ENCODE measurements around the gene C2CD4B. TPM values are rescaled to one million over a fixed set of nuclear protein-coding genes. Genes with fewer than 3 reads are reported as not detected.

C2CD4B gene
- total and polyA plus RNA-seq, 4 donors, result 0.17 to 1.8 (median 0.66) TPM

DNA sequence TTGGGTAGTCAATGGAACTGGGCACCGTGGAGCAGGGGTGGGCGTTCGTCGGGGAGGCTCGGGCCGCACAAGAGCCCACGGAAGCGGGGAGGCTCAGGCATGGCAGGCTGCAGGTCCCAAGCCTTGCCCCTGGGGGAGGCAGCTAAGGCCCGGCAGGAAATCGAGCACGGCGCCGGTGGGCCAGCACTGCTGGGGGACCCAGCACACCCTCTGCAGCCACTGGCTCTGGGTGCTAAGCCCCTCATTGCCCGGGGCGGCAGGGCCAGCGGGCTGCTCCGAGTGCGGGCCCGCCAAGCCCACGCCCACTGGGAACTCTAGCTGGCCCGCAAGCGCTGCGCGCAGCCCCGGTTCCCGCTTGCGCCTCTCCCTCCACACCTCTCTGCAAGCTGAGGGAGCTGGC, 21.5 kb upstream of the C2CD4B start:
- WGBS, result 99% methylated on average over 27 of the region's 27 CpGs

DNA sequence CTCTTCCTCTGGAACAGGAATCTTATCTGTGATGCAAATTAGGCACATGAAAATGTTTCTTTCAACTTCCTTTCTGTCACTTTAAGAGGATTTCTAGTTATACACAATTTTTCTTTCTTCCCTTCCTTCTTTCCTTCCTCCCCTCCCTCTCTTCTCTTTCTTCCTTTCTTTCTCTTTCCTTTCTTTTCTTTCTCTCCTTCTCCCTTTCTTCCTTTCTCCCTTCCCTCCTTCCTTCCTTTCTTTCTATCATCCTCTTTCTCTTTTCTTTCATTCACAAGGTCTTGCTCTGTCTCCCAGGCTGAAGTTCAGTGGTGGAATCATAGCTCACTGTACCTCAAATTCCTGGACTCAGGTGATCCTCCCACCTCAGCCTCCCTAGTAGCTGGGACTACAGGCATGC, 18.0 kb upstream of the C2CD4B start:
- no peak overlapping the region for H3K27ac ChIP-seq (ENCODE audit: low read depth in 1 of 2, low read length in 2 of 2)
- TF ChIP-seq, protein P1, sequence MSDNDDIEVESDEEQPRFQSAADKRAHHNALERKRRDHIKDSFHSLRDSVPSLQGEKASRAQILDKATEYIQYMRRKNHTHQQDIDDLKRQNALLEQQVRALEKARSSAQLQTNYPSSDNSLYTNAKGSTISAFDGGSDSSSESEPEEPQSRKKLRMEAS (IDR thresholded peaks at IDR 0.05), result no peak
- TF ChIP-seq HNF4A (conservative IDR thresholded peaks at IDR 0.05) (no peak), SP1 (IDR thresholded peaks at IDR 0.05) (no peak), RXRA (IDR thresholded peaks at IDR 0.05) (no peak), NR2F2 (IDR thresholded peaks at IDR 0.05) (no peak), RAD21 (IDR thresholded peaks at IDR 0.05) (no peak)
- TF ChIP-seq, protein P2, sequence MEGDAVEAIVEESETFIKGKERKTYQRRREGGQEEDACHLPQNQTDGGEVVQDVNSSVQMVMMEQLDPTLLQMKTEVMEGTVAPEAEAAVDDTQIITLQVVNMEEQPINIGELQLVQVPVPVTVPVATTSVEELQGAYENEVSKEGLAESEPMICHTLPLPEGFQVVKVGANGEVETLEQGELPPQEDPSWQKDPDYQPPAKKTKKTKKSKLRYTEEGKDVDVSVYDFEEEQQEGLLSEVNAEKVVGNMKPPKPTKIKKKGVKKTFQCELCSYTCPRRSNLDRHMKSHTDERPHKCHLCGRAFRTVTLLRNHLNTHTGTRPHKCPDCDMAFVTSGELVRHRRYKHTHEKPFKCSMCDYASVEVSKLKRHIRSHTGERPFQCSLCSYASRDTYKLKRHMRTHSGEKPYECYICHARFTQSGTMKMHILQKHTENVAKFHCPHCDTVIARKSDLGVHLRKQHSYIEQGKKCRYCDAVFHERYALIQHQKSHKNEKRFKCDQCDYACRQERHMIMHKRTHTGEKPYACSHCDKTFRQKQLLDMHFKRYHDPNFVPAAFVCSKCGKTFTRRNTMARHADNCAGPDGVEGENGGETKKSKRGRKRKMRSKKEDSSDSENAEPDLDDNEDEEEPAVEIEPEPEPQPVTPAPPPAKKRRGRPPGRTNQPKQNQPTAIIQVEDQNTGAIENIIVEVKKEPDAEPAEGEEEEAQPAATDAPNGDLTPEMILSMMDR (IDR thresholded peaks at IDR 0.05; ENCODE audit: low read depth, low read length, missing input control), result no peak
- TF ChIP-seq, protein P3, sequence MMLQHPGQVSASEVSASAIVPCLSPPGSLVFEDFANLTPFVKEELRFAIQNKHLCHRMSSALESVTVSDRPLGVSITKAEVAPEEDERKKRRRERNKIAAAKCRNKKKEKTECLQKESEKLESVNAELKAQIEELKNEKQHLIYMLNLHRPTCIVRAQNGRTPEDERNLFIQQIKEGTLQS (IDR thresholded peaks at IDR 0.05), result no peak
- no peak overlapping the region for H3K4me3 ChIP-seq (ENCODE audit: low read depth in 1 of 3, low read length in 3 of 3)
- H3K27me3 ChIP-seq (ENCODE audit: control insufficient read depth in 4 of 4, insufficient read depth in 4 of 4, low read length in 3 of 4), result no peaks in the 10 kb centered on the region
- H3K9ac ChIP-seq (ENCODE audit: low read depth in 1 of 2, low read length in 2 of 2), result no peak overlapping the region
- DNase-seq (ENCODE audit: low spot score), result no peak
- no peaks in the 10 kb centered on the region for H3K4me1 ChIP-seq (ENCODE audit: control insufficient read depth in 4 of 4, insufficient read depth in 4 of 4, low read length in 3 of 4)
- H3K9me3 ChIP-seq (ENCODE audit: control insufficient read depth in 4 of 4, low read length in 3 of 4), result no peaks in the 10 kb centered on the region
- H3K36me3 ChIP-seq (ENCODE audit: control insufficient read depth in 4 of 4, insufficient read depth in 3 of 4, low read depth in 1 of 4, low read length in 3 of 4), result no peaks in the 10 kb centered on the region

More for the DNA sequence above, 21.5 kb upstream of the C2CD4B start:
- DNase-seq (ENCODE audit: low spot score), result no peak
- Histone ChIP-seq H3K4me3 (ENCODE audit: low read depth in 1 of 3, low read length in 3 of 3) (no peak overlapping the region), H3K27ac (ENCODE audit: low read depth in 1 of 2, low read length in 2 of 2) (no peak overlapping the region), H3K4me1 (ENCODE audit: control insufficient read depth in 4 of 4, insufficient read depth in 4 of 4, low read length in 3 of 4) (no peaks in the 10 kb centered on the region), H3K9me3 (ENCODE audit: control insufficient read depth in 4 of 4, low read length in 3 of 4) (no peaks in the 10 kb centered on the region), H3K36me3 (ENCODE audit: control insufficient read depth in 4 of 4, insufficient read depth in 3 of 4, low read depth in 1 of 4, low read length in 3 of 4) (no peaks in the 10 kb centered on the region), H3K9ac (ENCODE audit: low read depth in 1 of 2, low read length in 2 of 2) (no peak overlapping the region), H3K27me3 (ENCODE audit: control insufficient read depth in 4 of 4, insufficient read depth in 4 of 4, low read length in 3 of 4) (no peaks in the 10 kb centered on the region)
- TF ChIP-seq TAF1 (conservative IDR thresholded peaks at IDR 0.05) (no peak), SP1 (IDR thresholded peaks at IDR 0.05) (no peak), HNF4A (conservative IDR thresholded peaks at IDR 0.05) (no peak), JUND (IDR thresholded peaks at IDR 0.05) (no peak), EGR1 (IDR thresholded peaks at IDR 0.05; ENCODE audit: low read depth in 2 of 2) (no peak), YY1 (IDR thresholded peaks at IDR 0.05) (no peak), GABPA (IDR thresholded peaks at IDR 0.05 in 1 of 2, conservative IDR thresholded peaks at IDR 0.05 in 1 of 2) (no peak), RAD21 (IDR thresholded peaks at IDR 0.05) (no peak), HNF4G (IDR thresholded peaks at IDR 0.05) (no peak), FOXA2 (IDR thresholded peaks at IDR 0.05) (no peak), RXRA (IDR thresholded peaks at IDR 0.05) (no peak), FOXA1 (IDR thresholded peaks at IDR 0.05) (no peak), NR2F2 (IDR thresholded peaks at IDR 0.05) (no peak)
- TF ChIP-seq, protein P2 (IDR thresholded peaks at IDR 0.05; ENCODE audit: low read depth, low read length, missing input control), result no peak
- TF ChIP-seq, protein P1 (IDR thresholded peaks at IDR 0.05), result no peak
- TF ChIP-seq, protein P4, sequence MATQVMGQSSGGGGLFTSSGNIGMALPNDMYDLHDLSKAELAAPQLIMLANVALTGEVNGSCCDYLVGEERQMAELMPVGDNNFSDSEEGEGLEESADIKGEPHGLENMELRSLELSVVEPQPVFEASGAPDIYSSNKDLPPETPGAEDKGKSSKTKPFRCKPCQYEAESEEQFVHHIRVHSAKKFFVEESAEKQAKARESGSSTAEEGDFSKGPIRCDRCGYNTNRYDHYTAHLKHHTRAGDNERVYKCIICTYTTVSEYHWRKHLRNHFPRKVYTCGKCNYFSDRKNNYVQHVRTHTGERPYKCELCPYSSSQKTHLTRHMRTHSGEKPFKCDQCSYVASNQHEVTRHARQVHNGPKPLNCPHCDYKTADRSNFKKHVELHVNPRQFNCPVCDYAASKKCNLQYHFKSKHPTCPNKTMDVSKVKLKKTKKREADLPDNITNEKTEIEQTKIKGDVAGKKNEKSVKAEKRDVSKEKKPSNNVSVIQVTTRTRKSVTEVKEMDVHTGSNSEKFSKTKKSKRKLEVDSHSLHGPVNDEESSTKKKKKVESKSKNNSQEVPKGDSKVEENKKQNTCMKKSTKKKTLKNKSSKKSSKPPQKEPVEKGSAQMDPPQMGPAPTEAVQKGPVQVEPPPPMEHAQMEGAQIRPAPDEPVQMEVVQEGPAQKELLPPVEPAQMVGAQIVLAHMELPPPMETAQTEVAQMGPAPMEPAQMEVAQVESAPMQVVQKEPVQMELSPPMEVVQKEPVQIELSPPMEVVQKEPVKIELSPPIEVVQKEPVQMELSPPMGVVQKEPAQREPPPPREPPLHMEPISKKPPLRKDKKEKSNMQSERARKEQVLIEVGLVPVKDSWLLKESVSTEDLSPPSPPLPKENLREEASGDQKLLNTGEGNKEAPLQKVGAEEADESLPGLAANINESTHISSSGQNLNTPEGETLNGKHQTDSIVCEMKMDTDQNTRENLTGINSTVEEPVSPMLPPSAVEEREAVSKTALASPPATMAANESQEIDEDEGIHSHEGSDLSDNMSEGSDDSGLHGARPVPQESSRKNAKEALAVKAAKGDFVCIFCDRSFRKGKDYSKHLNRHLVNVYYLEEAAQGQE (IDR thresholded peaks at IDR 0.05), result no peak
- TF ChIP-seq, protein P3 (IDR thresholded peaks at IDR 0.05), result no peak
- TF ChIP-seq, protein P5, sequence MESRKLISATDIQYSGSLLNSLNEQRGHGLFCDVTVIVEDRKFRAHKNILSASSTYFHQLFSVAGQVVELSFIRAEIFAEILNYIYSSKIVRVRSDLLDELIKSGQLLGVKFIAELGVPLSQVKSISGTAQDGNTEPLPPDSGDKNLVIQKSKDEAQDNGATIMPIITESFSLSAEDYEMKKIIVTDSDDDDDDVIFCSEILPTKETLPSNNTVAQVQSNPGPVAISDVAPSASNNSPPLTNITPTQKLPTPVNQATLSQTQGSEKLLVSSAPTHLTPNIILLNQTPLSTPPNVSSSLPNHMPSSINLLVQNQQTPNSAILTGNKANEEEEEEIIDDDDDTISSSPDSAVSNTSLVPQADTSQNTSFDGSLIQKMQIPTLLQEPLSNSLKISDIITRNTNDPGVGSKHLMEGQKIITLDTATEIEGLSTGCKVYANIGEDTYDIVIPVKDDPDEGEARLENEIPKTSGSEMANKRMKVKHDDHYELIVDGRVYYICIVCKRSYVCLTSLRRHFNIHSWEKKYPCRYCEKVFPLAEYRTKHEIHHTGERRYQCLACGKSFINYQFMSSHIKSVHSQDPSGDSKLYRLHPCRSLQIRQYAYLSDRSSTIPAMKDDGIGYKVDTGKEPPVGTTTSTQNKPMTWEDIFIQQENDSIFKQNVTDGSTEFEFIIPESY (IDR thresholded peaks at IDR 0.05), result no peak
